Endothelial cell of umbilical vein (primary cell): Measurements from ENCODE around the gene SIRPA. TPM values are rescaled to one million over a fixed set of nuclear protein-coding genes. Genes with fewer than 3 reads are reported as not detected.

ENCODE experiments used
- BruUV-seq: library from RNA; stranded (reverse); fragments of 400-500 nt; replicated peaks from 2 replicates; lab custom pipeline; 2021; lab: Mats Ljungman, UMichigan
- CTCF ChIA-PET: fragments of 300-600, 350-600 bp; sonication (Branson Sonifier 250); formaldehyde crosslinking; loops from one replicate; lab custom pipeline; 2021; ENCODE audit warnings: antibody characterized with exemption, inconsistent platforms; lab: Charles Lee
- POLR2A ChIA-PET: fragments of 300-600, 350-600 bp; sonication (Branson Sonifier 250); formaldehyde crosslinking; loops from one replicate; lab custom pipeline; 2021; ENCODE audit warnings: antibody characterized with exemption, inconsistent platforms; lab: Charles Lee
- DNase-seq: peaks from one replicate; pipeline ENCODE4 v3.0.0-alpha.2; 2011; ENCODE audit warnings: low read depth, low spot score
- FAIRE-seq: peaks from 2 replicates; lab custom pipeline; 2011; peaks lifted over from hg19 to GRCh38; lab: Jason Lieb, UNC
- H2AFZ ChIP-seq: 2 replicates; pipeline ENCODE4 v1.6.0; 2012; ENCODE audit warnings: low read depth, low read length, control low read depth, inconsistent platforms
- H3K27ac ChIP-seq: 2 replicates; pipeline ENCODE4 v1.5.1; 2011; ENCODE audit warnings: low read depth, mild to moderate bottlenecking, control low read depth, low read length, moderate library complexity; ENCODE audit not compliant: insufficient read depth
- H3K27me3 ChIP-seq, 2 experiments: 2 replicates each; pipeline versions ENCODE4 v1.6.0 to v1.6.1; 2011; ENCODE audit warnings: low read length in 2 of 2, mixed read lengths in 1 of 2; ENCODE audit not compliant: control insufficient read depth in 2 of 2, insufficient read depth in 2 of 2
- H3K36me3 ChIP-seq, 2 experiments: 2 replicates in 1 of 2; 3 replicates in 1 of 2; pipeline ENCODE4 v1.5.1; 2011; ENCODE audit warnings: low read length in 2 of 2, mild to moderate bottlenecking in 1 of 2, moderate library complexity in 1 of 2; ENCODE audit not compliant: control insufficient read depth in 2 of 2, insufficient read depth in 2 of 2; ENCODE audit errors: extremely low read depth in 1 of 2
- H3K4me1 ChIP-seq: 3 replicates; pipeline ENCODE4 v1.5.1; 2011; ENCODE audit warnings: mild to moderate bottlenecking, low read length; ENCODE audit not compliant: control insufficient read depth, insufficient read depth; ENCODE audit errors: extremely low read depth
- H3K4me2 ChIP-seq: 2 replicates; pipeline ENCODE4 v1.6.1; 2011; ENCODE audit warnings: low read length, control low read depth, mixed read lengths; ENCODE audit not compliant: insufficient read depth
- H3K4me3 ChIP-seq, 3 experiments: fragments of 200-600 bp in 1 of 3; sonication (generic), shearing (Covaris generic) in 1 of 3; replicated peaks in 1 of 3; 2 replicates each; pipeline ENCODE4 v1.5.1; 2011 to 2016; ENCODE audit warnings: control low read depth in 3 of 3, low read length in 3 of 3, mild to moderate bottlenecking in 2 of 3, inconsistent platforms in 1 of 3, low read depth in 1 of 3, moderate library complexity in 1 of 3; ENCODE audit not compliant: insufficient read depth in 1 of 3
- H3K79me2 ChIP-seq: 2 replicates; pipeline ENCODE4 v1.6.0; 2012; ENCODE audit warnings: low read length, inconsistent platforms; ENCODE audit not compliant: control insufficient read depth, insufficient read depth
- H3K9ac ChIP-seq: replicated peaks from 2 replicates; pipeline ENCODE3; 2011; ENCODE audit warnings: low read length, control low read depth; ENCODE audit not compliant: insufficient read depth; ENCODE audit errors: extremely low read depth
- H3K9me1 ChIP-seq: replicated peaks from 3 replicates; pipeline ENCODE4 v1.6.0; 2011; ENCODE audit warnings: mild to moderate bottlenecking, low read length; ENCODE audit not compliant: control insufficient read depth, insufficient read depth; ENCODE audit errors: extremely low read depth
- H3K9me3 ChIP-seq: replicated peaks from 2 replicates; pipeline ENCODE4 v1.5.1; 2012; ENCODE audit warnings: low read length, inconsistent platforms; ENCODE audit not compliant: control insufficient read depth, insufficient read depth
- H4K20me1 ChIP-seq: replicated peaks from 2 replicates; pipeline ENCODE3; 2011; ENCODE audit warnings: mild to moderate bottlenecking, low read length; ENCODE audit not compliant: control insufficient read depth, insufficient read depth; ENCODE audit errors: extremely low read depth
- CTCF ChIP-seq, 2 donors: IDR thresholded peaks; 1 replicate in 1 of 2; 2 replicates in 1 of 2; pipeline ENCODE4 v1.5.1; 2011; ENCODE audit warnings: low read length in 2 of 2, mild to moderate bottlenecking in 2 of 2, moderate library complexity in 2 of 2, control low read depth in 1 of 2, inconsistent platforms in 1 of 2, low read depth in 1 of 2; ENCODE audit not compliant: insufficient read depth in 1 of 2; ENCODE audit errors: extremely low read depth in 1 of 2
- EZH2 ChIP-seq: IDR thresholded peaks from 2 replicates; pipeline ENCODE4 v1.6.1; 2012; ENCODE audit warnings: borderline replicate concordance, low read depth, mild to moderate bottlenecking, moderate library complexity, low read length, inconsistent platforms; ENCODE audit not compliant: severe bottlenecking
- FOS ChIP-seq: IDR thresholded peaks from 2 replicates; pipeline ENCODE4 v1.6.1; 2011; ENCODE audit warnings: mild to moderate bottlenecking, low read length, moderate library complexity, borderline replicate concordance; ENCODE audit not compliant: insufficient read depth
- GATA2 ChIP-seq: IDR thresholded peaks from 2 replicates; pipeline ENCODE4 v1.7.0; 2011; ENCODE audit warnings: low read depth, mild to moderate bottlenecking, moderate library complexity, mixed read lengths, low read length; ENCODE audit not compliant: insufficient read length, insufficient read depth
- JUN ChIP-seq: IDR thresholded peaks from 2 replicates; pipeline ENCODE4 v1.6.1; 2011; ENCODE audit warnings: borderline replicate concordance, low read depth; ENCODE audit not compliant: insufficient read length, insufficient read depth
- MAX ChIP-seq: IDR thresholded peaks from 2 replicates; pipeline ENCODE4 v1.6.1; 2011; ENCODE audit not compliant: insufficient read depth, insufficient read length
- MYC ChIP-seq: IDR thresholded peaks from one replicate; pipeline ENCODE4 v1.6.1; 2011; ENCODE audit warnings: mild to moderate bottlenecking, low read depth, low read length
- POLR2A ChIP-seq: IDR thresholded peaks from 2 replicates; pipeline ENCODE4 v1.6.1; 2012; ENCODE audit warnings: low read depth, mild to moderate bottlenecking, control low read depth, low read length
- POLR2AphosphoS5 ChIP-seq: IDR thresholded peaks from 2 replicates; pipeline ENCODE4 v1.6.1; 2012; ENCODE audit warnings: low read depth, mild to moderate bottlenecking, control low read depth, low read length, moderate library complexity; ENCODE audit not compliant: insufficient read depth
- dilution Hi-C: fragments of 300-500 bp; cut with MboI; formaldehyde crosslinking; loops from one replicate; pipeline ENCODE4 v1.15.0; 2019; ENCODE audit warnings: low sequenced_read_pairs; ENCODE audit not compliant: extremely low pct_ligation_motif_present
- intact Hi-C: fragments of 100-400 bp; cut with micrococcal nuclease; formaldehyde crosslinking; loops from one replicate; pipeline ENCODE4 v1.10.0; 2022
- polyA plus RNA-seq, 4 experiments: library from polyadenylated mRNA; depleted of rRNA in 3 of 4; stranded (reverse) in 3 of 4; unstranded in 1 of 4; fragments of >200 nt; gene quantifications; 2 replicates each; pipeline versions ENCODE4 v1.2.1 to v1.2.3, GENCODE V29; 2011 to 2012; ENCODE audit warnings: missing spikeins in 1 of 4
- total RNA-seq: library from RNA; stranded (reverse); gene quantifications from 2 replicates; pipeline ENCODE4 v1.2.3, GENCODE V29; 2021

Gene SIRPA
- total and polyA plus RNA-seq, 2 donors (not counting 3 experiments of a cell fraction or from before 2014, with no cell fraction given) = 29.9 to 59.2 TPM

- ChIA-PET POLR2A (no interaction called here), CTCF (no interaction called here)
- Histone ChIP-seq H3K4me2 (no peak overlapping the region), H4K20me1 (no peaks in the 10 kb centered on the region), H3K4me1 (no peaks in the 10 kb centered on the region), H3K27ac (no peak overlapping the region), H3K9ac (no peak overlapping the region), H3K36me3 (peaks cover 0 to 3% of the 10 kb centered on the region in 2 experiments), H3K4me3 (no peak overlapping the region), H3K9me3 (no peaks in the 10 kb centered on the region), H3K79me2 (no peaks in the 10 kb centered on the region), H3K27me3 (no peaks in the 10 kb centered on the region), H2AFZ (no peak overlapping the region), H3K9me1 (no peaks in the 10 kb centered on the region)
- TF ChIP-seq POLR2A (no peak), CTCF (IDR thresholded peaks at IDR 0.05; ENCODE audit: extremely low read depth in 1 of 2, insufficient read depth in 1 of 2, low read depth in 1 of 2, low read length in 2 of 2) (no peak), FOS (no peak), JUN (no peak), MAX (no peak), POLR2AphosphoS5 (no peak), GATA2 (no peak), MYC (no peak), EZH2 (no peak)
- no peak for DNase-seq
- no TSS peak for BruUV-seq
- no peak for FAIRE-seq
- intact Hi-C loops = no loop called here
- dilution Hi-C loops = no loop called here
Observed at GRCh38 chr20:1938464-1939269, 43.5 kb downstream of the SIRPA start.
